DND-41 (cell line): ENCODE measurements around the gene ENO4.

ENCODE experiments used
- EZH2 ChIP-seq: IDR thresholded peaks from 3 replicates; pipeline ENCODE4 v1.6.1; 2012; ENCODE audit warnings: borderline replicate concordance, low read depth, mild to moderate bottlenecking, moderate library complexity, low read length, inconsistent platforms; ENCODE audit not compliant: severe bottlenecking
- TF ChIP-seq, protein P1 (sequence below): IDR thresholded peaks from 2 replicates; pipeline ENCODE4 v1.5.1; 2012; ENCODE audit warnings: borderline replicate concordance, low read length, moderate library complexity, mild to moderate bottlenecking; ENCODE audit not compliant: poor library complexity, severe bottlenecking; ENCODE audit errors: extremely low read depth

DNA sequence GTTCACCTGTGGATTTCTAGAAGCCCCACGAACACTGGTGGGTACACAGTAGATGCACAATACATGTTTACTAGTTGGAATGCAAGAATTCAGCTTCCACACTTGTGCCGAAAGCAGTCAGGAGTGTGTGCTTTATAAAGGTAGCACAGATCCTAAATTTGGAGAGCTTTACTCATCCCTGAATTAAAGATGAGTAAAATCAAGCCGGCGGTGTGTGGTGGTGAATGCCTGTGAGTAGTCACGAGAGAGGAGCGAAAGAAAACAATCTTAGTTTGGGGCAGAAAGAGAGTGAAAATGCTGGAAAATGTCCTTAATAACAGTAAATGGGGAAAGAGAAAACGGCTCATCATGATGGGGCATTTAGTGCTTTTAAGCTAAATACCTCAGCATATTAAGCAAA is 13.6 kb upstream of the ENO4 start:
- TF ChIP-seq, protein P1, sequence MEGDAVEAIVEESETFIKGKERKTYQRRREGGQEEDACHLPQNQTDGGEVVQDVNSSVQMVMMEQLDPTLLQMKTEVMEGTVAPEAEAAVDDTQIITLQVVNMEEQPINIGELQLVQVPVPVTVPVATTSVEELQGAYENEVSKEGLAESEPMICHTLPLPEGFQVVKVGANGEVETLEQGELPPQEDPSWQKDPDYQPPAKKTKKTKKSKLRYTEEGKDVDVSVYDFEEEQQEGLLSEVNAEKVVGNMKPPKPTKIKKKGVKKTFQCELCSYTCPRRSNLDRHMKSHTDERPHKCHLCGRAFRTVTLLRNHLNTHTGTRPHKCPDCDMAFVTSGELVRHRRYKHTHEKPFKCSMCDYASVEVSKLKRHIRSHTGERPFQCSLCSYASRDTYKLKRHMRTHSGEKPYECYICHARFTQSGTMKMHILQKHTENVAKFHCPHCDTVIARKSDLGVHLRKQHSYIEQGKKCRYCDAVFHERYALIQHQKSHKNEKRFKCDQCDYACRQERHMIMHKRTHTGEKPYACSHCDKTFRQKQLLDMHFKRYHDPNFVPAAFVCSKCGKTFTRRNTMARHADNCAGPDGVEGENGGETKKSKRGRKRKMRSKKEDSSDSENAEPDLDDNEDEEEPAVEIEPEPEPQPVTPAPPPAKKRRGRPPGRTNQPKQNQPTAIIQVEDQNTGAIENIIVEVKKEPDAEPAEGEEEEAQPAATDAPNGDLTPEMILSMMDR: no peak
- TF ChIP-seq EZH2: no peak
